T-helper 2 cell (primary cell): ENCODE data around the gene SYT13.

Source experiments
- DNase-seq, 5 experiments: peaks; one replicate each; pipeline versions ENCODE4 v3.0.0 to v3.0.0-alpha.2; 2012 to 2022

Gene SYT13

GRCh38 chr11:45246241-45246640 is 39.9 kb downstream of the SYT13 start:
- no peak for DNase-seq

DNA sequence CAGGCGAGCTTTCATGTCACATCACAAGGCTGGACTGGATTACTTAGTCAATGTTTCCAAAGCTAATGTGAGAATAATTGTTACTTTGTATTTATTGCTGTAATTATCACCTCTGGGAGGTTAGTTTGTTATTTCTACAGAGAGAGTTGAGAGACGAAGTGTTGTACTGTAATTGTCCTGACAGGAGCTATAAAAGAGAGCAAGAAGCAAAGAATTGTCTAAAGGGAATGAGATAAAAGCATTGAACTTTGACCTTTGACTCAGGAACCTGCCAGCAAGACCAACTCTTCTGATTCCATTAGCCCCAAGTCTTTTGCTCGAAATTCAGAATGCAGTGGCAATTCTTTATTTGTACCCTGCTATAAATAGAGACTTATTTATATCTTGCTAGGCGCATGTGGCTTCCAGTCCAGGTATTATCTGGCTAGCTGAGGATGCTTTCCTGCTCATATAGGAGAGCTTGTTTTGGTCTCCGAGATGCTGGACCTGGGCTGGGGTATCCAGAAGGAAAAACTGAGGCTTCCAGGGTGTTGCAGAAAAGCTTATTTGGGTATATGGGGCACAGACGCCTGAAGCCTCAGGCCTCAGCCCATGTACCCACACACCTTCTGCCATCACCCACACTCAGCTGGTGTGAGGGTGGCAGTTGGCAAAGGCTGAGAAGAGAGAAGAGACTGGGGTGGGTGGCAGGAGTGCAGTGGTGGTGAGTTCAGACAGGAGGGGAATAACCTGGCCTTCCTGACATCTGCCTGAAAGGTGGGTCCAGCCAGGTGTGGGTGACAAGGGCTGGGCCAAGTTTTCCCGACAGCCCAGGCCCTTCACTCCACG is 40.7 kb downstream of the SYT13 start:
- DNase-seq, result no peak

- DNase-seq, result no peak
These were observed 42.2 kb downstream of the SYT13 start for GRCh38 chr11:45243967-45244366.

DNA sequence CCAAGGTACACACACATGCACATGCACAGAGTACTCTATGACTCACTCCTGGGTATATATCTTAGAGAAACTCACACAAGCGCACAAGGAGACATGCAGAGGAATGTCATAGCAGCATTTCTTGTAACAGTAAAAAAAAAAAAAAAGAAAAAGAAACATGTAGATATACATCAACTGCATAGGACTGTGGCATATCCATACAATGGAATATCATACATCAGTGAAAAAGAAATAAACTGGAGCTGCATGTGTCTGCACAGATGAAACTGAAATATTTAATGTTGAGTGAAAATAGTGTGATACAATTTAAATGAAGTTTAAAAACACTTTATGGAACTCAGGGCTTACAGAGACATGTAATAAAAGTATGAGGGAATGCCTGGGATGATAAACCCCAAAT is 46.4 kb downstream of the SYT13 start:
- no peak for DNase-seq

DNA sequence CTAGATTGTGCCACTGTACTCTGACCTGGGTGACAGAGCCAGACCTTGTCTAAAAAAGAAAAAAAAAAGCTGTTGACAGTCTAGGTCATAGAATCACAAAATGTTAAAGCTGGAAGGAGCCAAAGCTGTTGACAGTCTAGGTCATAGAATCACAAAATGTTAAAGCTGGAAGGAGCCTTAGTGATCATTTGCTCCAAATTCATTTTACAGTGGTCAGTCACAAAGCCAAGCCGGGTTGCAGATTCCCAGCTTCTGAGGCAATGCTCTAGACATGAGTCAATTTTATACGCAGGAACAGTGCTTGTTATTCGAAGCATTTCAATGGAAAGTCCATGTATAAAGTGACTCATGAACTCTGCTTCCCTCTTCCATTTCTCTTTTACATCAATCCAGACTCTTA is 47.4 kb downstream of the SYT13 start:
- DNase-seq, result no peak

DNA sequence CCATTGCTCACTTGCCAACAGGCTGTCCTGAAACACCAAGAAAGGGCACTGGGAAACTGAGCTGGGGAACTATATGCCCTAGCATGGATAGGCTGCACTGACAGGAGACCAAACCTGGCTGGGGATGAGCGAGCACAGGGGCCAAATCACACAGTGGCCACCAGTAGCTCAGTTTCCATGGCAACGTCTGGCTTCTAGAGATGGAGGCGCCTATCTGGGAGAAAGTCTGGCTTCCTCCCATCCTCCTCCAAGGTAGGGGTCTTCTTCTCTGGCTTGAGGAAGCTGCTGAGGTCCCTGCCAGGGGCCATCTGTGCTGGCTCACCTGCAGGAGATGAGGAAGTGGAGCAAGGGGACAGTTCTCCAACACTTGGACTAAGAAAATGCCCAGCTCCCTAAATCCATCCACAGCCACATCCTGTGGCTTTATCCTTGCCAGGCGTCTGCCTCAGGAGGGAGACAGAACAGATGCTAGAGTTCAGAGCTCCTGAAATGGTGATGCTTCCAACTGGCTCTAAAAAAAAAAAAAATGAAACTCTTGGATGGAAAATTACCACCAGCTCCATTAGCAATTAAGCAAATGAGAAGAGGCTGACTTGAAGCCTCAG is 48.3 kb downstream of the SYT13 start:
- DNase-seq, result no peak

DNA sequence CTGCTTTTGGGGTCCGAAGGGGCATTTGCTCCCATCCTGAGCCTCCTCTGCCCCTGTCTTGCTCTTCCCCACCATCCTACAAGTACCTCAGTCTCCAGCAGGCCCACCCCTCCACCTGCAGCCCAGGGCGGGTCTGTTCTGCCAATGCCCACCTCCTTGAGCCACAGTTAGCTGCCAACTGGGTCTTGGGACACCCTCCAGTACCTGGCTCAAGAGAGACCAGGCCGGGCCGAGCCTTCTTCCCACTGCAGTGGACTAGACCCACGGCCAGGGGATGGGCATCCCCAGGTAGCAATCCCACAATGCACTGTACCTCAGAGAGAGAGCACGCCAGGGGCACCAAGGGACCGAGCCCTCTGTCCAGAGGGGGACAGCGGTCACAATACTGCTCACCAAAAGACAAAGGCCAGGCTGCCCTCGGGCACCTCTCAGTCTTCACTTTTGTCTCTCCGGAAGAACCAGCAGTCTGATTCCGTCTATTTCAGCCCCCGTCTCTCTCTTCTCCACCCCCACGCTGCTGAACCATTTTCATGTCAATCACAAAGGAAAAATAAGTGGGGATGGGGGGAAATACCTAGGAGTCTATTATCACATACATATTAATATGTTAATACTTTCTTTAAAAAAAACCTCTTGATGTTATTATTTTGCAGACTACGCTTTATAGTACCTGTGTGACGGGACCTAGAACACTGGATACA is 51.7 kb downstream of the SYT13 start:
- DNase-seq, result no peak

GRCh38 chr11:45233804-45234170 is 52.4 kb downstream of the SYT13 start:
- DNase-seq, result no peak

GRCh38 chr11:45233121-45233803 is 52.9 kb downstream of the SYT13 start:
- peak in 4 of 5 experiments; percentile 9 to 62 (median 44) for DNase-seq

GRCh38 chr11:45232341-45233080 is 53.6 kb downstream of the SYT13 start:
- no peak for DNase-seq

DNA sequence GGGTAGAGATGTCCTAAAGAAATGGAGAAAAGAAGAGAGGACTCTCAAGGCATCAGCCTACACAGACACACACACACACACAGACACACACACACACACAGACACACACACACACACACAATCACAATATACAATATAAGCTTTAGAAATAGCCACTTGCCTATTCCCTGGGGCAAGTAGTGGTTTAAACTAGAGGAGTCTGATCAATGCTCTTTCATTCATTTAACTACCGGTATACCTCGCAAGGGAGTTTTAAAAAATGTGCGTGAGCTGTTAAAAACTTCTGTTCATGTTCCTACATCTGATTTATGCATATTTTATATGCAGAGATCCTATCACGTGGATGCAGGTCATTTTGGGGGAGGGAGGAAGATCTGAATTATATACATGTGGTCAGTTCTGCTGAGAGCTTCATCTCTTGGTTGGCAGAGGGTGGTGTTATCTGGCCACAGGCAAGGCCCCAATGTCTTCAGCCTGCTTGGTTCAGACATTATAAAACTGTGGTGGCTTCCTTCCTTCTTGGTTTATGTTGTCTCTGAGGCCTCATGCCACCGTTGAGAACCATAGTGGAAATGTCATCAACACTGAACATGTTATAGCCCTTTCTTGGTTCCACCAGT is 56.6 kb downstream of the SYT13 start:
- DNase-seq, result no peak

GRCh38 chr11:45227836-45228235 is 58.3 kb downstream of the SYT13 start:
- no peak for DNase-seq

DNA sequence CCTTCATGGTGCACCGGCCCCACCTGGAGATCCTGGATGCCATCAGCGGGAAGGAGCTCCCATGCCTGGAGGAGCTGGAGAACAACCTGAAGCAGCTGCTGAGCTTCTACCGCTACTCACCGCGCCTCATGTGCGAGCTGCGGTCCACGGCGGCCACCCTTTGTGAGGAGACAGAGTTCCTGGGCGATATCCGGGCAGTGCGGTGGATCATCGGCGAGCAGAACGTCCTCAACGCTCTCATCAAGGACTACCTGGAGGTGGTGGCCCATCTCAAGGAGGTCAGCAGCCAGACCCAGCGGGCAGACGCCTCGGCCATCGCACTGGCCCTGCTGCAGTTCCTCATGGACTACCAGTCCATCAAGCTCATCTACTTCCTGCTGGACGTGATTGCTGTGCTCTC is 59.2 kb downstream of the SYT13 start:
- no peak for DNase-seq

- DNase-seq, result no peak
These were observed 59.9 kb downstream of the SYT13 start for GRCh38 chr11:45225961-45226871.

DNA sequence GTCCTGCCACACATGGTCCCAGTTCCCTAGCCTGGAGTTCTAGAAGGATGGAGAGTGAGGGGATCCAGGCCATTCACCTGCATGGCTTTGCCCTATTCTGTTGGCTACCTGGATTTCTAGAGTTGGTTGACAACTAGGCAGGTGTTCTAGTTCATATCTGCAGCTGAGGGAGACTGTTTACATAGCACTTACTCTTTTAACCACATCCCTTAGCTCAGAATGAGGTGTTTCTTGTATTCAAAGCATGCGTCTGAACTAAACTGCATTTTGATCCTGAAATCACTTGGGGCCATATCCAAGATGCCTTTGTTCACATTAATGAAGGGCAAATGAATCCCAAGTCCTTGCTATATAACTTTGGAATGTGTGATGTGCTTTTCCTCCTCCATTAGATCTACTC is 60.9 kb downstream of the SYT13 start:
- DNase-seq, result peak in 1 of 5 experiments; percentile 7

DNA sequence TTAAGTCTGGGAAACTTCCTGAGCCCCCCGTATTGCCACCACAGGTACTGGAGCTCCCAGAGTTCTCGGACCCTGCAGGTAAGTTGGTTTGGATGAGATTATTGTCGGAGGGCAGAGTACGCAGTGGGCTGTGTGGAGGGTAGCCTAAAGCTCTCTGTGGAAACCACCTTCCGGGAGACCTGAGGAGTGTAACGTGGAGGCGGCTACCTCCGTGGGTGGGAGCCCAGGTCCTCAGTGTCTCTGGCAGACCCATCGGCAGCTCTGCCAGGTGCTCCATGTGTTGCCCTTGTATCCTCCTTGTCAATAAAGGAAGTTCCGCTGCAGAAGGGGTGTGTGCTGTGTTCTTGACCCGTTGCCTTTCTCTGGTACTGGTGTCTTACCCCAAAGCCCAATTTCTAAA is 61.4 kb downstream of the SYT13 start:
- no peak for DNase-seq

DNA sequence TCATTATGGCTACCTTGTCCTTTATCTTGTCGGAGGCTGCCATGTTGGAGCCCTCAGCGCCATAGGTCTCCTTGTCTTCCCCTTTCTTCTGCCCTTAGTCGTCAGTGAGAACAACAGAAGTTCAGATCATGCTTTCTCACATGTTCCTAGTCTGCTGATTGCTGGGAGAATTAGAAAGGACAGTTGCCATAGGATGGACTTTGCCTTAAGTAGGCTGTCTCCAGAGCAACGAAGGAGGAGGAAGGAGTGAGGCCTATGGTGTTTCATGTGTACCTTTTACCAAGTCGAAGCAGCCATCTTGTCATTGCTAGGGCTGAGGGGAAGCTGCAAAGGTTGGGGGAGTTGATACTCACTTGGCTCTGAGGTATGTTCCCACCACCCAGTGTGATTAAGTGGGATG is 62.6 kb downstream of the SYT13 start:
- no peak for DNase-seq

- no peak for DNase-seq
These were observed 66.7 kb downstream of the SYT13 start for GRCh38 chr11:45219411-45219810.

DNA sequence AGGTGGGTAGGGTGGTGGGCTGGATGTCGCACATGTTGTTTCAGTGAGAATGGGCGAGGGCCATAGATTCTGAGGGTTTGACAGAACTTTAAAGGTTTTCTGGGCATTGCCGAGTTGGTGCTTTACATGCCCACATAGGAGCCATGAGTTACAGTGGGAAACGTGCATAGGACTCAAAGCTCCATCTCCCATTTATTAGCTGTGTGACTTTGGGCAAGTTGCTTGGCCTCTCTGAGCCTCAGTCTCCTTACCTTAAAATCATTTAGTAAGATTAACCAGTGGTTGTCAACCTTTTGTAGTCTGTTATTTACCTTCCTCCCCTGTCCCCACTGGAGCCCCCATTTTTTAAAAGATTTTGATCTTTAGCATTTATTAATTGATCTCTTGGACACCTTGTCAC is 67.4 kb downstream of the SYT13 start:
- no peak for DNase-seq

- DNase-seq, result no peak
These were observed 68.2 kb downstream of the SYT13 start for GRCh38 chr11:45217991-45218390.

DNA sequence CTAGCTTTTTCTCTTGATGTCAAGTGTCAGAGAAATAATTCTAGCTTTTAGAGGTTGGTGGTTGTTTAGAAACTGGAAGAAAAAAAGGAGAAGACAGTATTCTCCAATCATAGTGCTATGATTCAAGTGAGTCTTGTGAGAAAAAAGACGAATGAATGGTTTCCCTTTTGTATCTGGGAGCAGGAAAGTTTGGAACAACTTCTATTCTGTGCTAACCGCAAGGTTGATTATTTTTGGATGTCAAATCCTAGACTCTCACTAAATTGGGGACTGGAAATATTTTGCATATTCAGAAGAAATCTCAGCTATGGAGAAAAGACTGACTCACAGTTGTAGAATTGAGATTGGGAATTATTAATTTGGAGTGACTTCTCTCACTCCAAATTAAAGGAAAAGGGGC is 69.2 kb downstream of the SYT13 start:
- no peak for DNase-seq
